ENCODE results near the gene CELSR1. TPM values are rescaled to one million over a fixed set of nuclear protein-coding genes. Genes with fewer than 3 reads are reported as not detected.

Gene CELSR1
- total and polyA plus RNA-seq, 2 donors (not counting 1 experiment from before 2014, with no cell fraction given) = 30.2 to 34.8 TPM

- Mint-ChIP-seq H3K27ac (peak overlapping the region; percentile 84), H3K4me1 (peaks cover 54% of the 10 kb centered on the region)
Measured at GRCh38 chr22:46576556-46577367, 39.3 kb upstream of the CELSR1 start.

More at GRCh38 chr22:46576556-46577367, 39.3 kb upstream of the CELSR1 start:
- Mint-ChIP-seq H3K27me3 (no peaks in the 10 kb centered on the region), H3K9me3 (ENCODE audit: insufficient read depth) (peaks cover 2% of the 10 kb centered on the region), H3K4me3 (peak overlapping the region; percentile 84)
- peaks cover 24% of the 10 kb centered on the region for H4K20me1 ChIP-seq (ENCODE audit: control insufficient read depth, insufficient read depth, low read length, poor library complexity, severe bottlenecking)
- peak overlapping the region; percentile 94 for H3K4me2 ChIP-seq (replicated peaks; ENCODE audit: low read depth, low read length, poor library complexity, severe bottlenecking)
- no peaks in the 10 kb centered on the region for H3K36me3 ChIP-seq (replicated peaks in 1 of 2; ENCODE audit: control extremely low read depth in 1 of 2, control insufficient read depth in 1 of 2, extremely low read depth in 1 of 2, insufficient read depth in 2 of 2, low read length in 1 of 2)
- peak overlapping the region in 4 of 5 experiments; percentile 52 to 64 (median 61) for H3K4me3 ChIP-seq (ENCODE audit: control extremely low read depth in 1 of 5, extremely low read depth in 1 of 5, insufficient read depth in 1 of 5, low read depth in 2 of 5, low read length in 4 of 5)
- peak overlapping the region; percentile 61 for H3K9ac ChIP-seq (ENCODE audit: low read length)
- POLR2A ChIA-PET = interaction anchor here (1.0 kb wide), 2 partner anchors 10 to 47 kb away, joined by 4 read pairs; no protein-coding TSS in a partner anchor
- peaks cover 45 to 54% of the 10 kb centered on the region in 2 donors for H3K4me1 ChIP-seq (ENCODE audit: control insufficient read depth in 2 of 2, insufficient read depth in 2 of 2, low read length in 2 of 2)
- TF ChIP-seq EZH2 (IDR thresholded peaks at IDR 0.05; ENCODE audit: borderline replicate concordance, insufficient read depth, low read depth, low read length, poor library complexity, severe bottlenecking) = no peak
- TF ChIP-seq, protein P1, sequence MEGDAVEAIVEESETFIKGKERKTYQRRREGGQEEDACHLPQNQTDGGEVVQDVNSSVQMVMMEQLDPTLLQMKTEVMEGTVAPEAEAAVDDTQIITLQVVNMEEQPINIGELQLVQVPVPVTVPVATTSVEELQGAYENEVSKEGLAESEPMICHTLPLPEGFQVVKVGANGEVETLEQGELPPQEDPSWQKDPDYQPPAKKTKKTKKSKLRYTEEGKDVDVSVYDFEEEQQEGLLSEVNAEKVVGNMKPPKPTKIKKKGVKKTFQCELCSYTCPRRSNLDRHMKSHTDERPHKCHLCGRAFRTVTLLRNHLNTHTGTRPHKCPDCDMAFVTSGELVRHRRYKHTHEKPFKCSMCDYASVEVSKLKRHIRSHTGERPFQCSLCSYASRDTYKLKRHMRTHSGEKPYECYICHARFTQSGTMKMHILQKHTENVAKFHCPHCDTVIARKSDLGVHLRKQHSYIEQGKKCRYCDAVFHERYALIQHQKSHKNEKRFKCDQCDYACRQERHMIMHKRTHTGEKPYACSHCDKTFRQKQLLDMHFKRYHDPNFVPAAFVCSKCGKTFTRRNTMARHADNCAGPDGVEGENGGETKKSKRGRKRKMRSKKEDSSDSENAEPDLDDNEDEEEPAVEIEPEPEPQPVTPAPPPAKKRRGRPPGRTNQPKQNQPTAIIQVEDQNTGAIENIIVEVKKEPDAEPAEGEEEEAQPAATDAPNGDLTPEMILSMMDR (IDR thresholded peaks at IDR 0.05) = no peak
- H3K27me3 ChIP-seq (replicated peaks in 1 of 4; ENCODE audit: control extremely low read depth in 1 of 4, control insufficient read depth in 3 of 4, insufficient read depth in 4 of 4, low read length in 3 of 4) = no peaks in the 10 kb centered on the region
- intact Hi-C loops (cut with micrococcal nuclease) = loop anchor here (1.0 to 5.0 kb wide), 3 partner anchors 11 to 161 kb away; partner anchors contain the start of gene CERK
- WGBS (ENCODE audit: insufficient coverage) = 2% methylated on average over 141 of the region's 142 CpGs
- peak; percentile 76 for ATAC-seq (ENCODE audit: low read depth)
- H3K79me2 ChIP-seq (ENCODE audit: control insufficient read depth, insufficient read depth, low read length) = peaks cover 43% of the 10 kb centered on the region
- peak; percentile 79 for DNase-seq
- H3K9me3 ChIP-seq (ENCODE audit: control extremely low read depth in 1 of 3, control insufficient read depth in 2 of 3, insufficient read depth in 1 of 3, low read length in 2 of 3) = peaks cover 0 to 16% (median 6%) of the 10 kb centered on the region in 3 donors
- H2AFZ ChIP-seq (ENCODE audit: insufficient read depth, low read depth, low read length, poor library complexity, severe bottlenecking) = peak overlapping the region; percentile 73
- CTCF ChIA-PET = interaction anchor here (2.3 kb wide), 1 partner anchor 13 kb away, joined by 11 read pairs; no protein-coding TSS in a partner anchor
- H3K27ac ChIP-seq (ENCODE audit: low read length in 2 of 2) = no peak overlapping the region
